ENCODE results near the gene ARHGAP8. TPM values are rescaled to one million over a fixed set of nuclear protein-coding genes. Genes with fewer than 3 reads are reported as not detected.

ARHGAP8 gene
- total RNA-seq, 1 donor from 2014 or later = 0.49 TPM

DNA sequence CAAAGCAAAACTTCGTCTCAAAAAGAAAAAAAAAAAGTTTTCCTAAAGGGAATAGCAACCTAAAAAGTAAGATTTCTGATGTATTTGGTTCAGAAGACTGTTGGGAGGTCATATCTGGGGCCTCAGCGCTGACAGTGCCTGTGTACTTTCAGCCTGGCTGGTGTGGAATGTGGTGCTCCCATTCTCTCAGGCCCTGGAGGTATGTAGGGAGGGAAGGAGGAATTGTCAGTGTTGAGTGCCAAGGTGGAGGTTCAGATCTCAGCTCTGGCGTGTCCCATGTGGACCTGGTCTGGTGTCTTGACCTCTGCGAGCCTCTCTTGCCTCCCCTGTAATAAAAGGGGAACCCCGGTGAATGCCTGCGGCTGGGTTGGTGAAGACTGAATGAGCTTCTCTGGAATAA, 28.0 kb upstream of the ARHGAP8 start:
- no peaks in the 10 kb centered on the region for H3K27me3 Mint-ChIP-seq
- TF ChIP-seq, protein P1, sequence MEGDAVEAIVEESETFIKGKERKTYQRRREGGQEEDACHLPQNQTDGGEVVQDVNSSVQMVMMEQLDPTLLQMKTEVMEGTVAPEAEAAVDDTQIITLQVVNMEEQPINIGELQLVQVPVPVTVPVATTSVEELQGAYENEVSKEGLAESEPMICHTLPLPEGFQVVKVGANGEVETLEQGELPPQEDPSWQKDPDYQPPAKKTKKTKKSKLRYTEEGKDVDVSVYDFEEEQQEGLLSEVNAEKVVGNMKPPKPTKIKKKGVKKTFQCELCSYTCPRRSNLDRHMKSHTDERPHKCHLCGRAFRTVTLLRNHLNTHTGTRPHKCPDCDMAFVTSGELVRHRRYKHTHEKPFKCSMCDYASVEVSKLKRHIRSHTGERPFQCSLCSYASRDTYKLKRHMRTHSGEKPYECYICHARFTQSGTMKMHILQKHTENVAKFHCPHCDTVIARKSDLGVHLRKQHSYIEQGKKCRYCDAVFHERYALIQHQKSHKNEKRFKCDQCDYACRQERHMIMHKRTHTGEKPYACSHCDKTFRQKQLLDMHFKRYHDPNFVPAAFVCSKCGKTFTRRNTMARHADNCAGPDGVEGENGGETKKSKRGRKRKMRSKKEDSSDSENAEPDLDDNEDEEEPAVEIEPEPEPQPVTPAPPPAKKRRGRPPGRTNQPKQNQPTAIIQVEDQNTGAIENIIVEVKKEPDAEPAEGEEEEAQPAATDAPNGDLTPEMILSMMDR (IDR thresholded peaks at IDR 0.05) = no peak
- H3K9me3 Mint-ChIP-seq = no peaks in the 10 kb centered on the region
- ChIA-PET POLR2A (no interaction called here), CTCF (no interaction called here)
- no peak overlapping the region for H3K27ac Mint-ChIP-seq
- H3K36me3 Mint-ChIP-seq (ENCODE audit: low read depth) = peaks cover 14% of the 10 kb centered on the region
- intact Hi-C loops (cut with micrococcal nuclease) = no loop called here
- no peak for ATAC-seq (ENCODE audit: low read depth)
- no peak overlapping the region for H3K4me3 Mint-ChIP-seq
- no peak for DNase-seq
- peaks cover 18% of the 10 kb centered on the region for H3K4me1 Mint-ChIP-seq

DNA sequence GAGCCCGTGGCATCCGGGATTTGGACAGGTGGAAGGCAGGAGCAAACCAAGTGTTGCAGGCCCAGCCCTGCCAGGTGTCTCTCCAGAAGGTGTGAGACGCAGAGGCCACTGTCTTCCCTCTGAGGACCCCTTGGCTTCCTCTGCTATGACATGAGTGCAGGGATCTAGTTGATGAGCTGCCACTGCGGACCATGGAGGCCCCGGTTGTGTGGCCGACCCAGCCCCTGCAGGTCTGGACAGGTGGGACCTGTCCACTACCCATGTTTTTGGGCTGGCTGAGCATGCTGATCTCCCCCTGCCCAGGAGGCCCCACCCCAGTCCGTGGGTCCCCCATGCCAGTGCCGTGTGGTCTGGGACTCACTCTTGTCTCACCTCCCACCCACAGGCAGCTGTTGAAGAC, 27.5 kb upstream of the ARHGAP8 start:
- Mint-ChIP-seq H3K9me3 (no peaks in the 10 kb centered on the region), H3K4me3 (no peak overlapping the region), H3K36me3 (ENCODE audit: low read depth) (peaks cover 14% of the 10 kb centered on the region), H3K27me3 (no peaks in the 10 kb centered on the region), H3K27ac (no peak overlapping the region), H3K4me1 (peaks cover 17% of the 10 kb centered on the region)
- ATAC-seq (ENCODE audit: low read depth) (no peak), DNase-seq (no peak)
- TF ChIP-seq, protein P1 (IDR thresholded peaks at IDR 0.05) = no peak
- ChIA-PET CTCF (no interaction called here), POLR2A (no interaction called here)
- intact Hi-C loops (cut with micrococcal nuclease) = no loop called here

DNA sequence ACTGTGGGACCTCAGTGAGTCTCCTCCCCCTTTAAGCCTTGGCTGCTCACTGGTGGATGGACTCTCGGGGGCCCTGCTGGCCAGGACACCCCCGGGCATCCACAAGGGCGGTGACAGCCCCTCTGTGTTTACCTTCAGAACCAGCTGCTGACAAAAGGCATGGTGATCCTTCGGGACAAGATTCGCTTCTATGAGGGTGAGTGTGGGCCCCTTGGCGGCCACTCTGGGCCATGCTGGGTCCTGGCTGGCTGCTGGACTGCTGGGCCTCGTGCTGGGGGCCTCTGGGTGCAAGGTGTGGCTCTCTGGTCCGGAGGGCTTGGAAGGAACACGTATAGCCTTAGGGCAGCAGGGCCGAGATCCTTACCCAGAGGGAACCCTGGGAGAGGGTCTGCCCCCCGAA, 25.9 kb upstream of the ARHGAP8 start:
- intact Hi-C loops (cut with micrococcal nuclease) = no loop called here
- DNase-seq = no peak
- peaks cover 14% of the 10 kb centered on the region for H3K36me3 Mint-ChIP-seq (ENCODE audit: low read depth)
- ChIA-PET POLR2A (no interaction called here), CTCF (no interaction called here)
- no peak for ATAC-seq (ENCODE audit: low read depth)
- H3K4me1 Mint-ChIP-seq = peaks cover 10% of the 10 kb centered on the region
- no peaks in the 10 kb centered on the region for H3K9me3 Mint-ChIP-seq
- no peak overlapping the region for H3K4me3 Mint-ChIP-seq
- TF ChIP-seq, protein P1 (IDR thresholded peaks at IDR 0.05) = no peak
- no peak overlapping the region for H3K27ac Mint-ChIP-seq
- no peaks in the 10 kb centered on the region for H3K27me3 Mint-ChIP-seq

DNA sequence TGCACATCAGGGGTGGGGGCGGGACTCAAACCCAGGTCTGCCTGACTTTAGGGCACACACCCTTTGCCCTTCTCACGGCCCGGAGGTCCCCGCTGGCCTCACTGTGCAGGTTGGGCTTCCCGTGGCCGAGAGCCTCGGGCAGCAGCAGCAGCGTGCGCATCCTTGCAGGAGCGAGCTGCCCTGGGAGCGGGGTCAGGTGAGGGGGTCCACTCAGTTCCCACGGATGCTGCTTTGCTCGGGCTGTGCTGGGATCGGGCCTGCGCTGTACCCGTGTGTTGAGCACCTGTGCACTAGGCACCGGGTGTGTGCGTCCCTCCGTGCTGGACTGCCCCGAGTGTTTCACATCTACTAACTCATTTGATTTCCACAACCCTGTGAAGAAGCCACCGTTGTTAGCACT, 25.2 kb upstream of the ARHGAP8 start:
- DNase-seq (no peak), ATAC-seq (ENCODE audit: low read depth) (no peak)
- Mint-ChIP-seq H3K27ac (no peak overlapping the region), H3K36me3 (ENCODE audit: low read depth) (peaks cover 14% of the 10 kb centered on the region), H3K4me1 (peaks cover 10% of the 10 kb centered on the region), H3K27me3 (no peaks in the 10 kb centered on the region), H3K9me3 (no peaks in the 10 kb centered on the region), H3K4me3 (no peak overlapping the region)
- ChIA-PET POLR2A (no interaction called here), CTCF (no interaction called here)
- intact Hi-C loops (cut with micrococcal nuclease) = no loop called here
- TF ChIP-seq, protein P1 (IDR thresholded peaks at IDR 0.05) = no peak

DNA sequence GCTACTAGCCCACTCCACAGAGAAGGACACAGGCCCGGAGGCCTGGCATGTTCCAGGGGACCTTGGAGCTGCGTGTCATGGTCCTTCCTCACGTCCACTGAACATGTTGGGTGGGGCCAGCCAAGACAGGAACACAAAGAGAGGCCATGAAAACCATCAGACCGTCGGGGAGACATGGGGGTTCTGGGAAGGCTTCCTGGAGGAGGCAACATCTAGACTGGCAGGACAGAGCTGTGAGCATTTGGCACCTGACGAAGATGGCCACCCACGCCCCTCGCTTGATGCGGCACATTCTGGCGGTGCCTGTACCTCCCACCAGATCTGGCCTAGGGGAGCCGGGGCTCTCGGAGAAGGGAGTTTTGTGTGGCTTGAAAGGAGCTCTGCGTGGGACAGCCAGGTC, 24.7 kb upstream of the ARHGAP8 start:
- Mint-ChIP-seq H3K4me3 (no peak overlapping the region), H3K27ac (no peak overlapping the region), H3K9me3 (no peaks in the 10 kb centered on the region), H3K4me1 (peaks cover 10% of the 10 kb centered on the region), H3K27me3 (no peaks in the 10 kb centered on the region), H3K36me3 (ENCODE audit: low read depth) (peaks cover 14% of the 10 kb centered on the region)
- ChIA-PET CTCF (interaction anchor here (1.2 kb wide), 1 partner anchor 25 kb away, joined by 3 read pairs; no protein-coding TSS in a partner anchor), POLR2A (no interaction called here)
- DNase-seq (no peak), ATAC-seq (ENCODE audit: low read depth) (no peak)
- intact Hi-C loops (cut with micrococcal nuclease) = no loop called here
- TF ChIP-seq, protein P1 (IDR thresholded peaks at IDR 0.05) = no peak
